Stomach smooth muscle (tissue), 2 donors: ENCODE data around the gene ANAPC4.
"Not testable (repeated sequence)": the region's sequence is repeated elsewhere in the genome, so short reads cannot be mapped to it uniquely, and the experiment has no call there.

ENCODE experiments used
- H3K27ac ChIP-seq: one replicate; pipeline ENCODE4 v1.7.0; 2013; ENCODE audit warnings: mild to moderate bottlenecking, low read length, inconsistent platforms
- H3K27me3 ChIP-seq, 2 donors: one replicate each; pipeline ENCODE4 v1.7.0; 2013; ENCODE audit warnings: low read length in 2 of 2; ENCODE audit not compliant: insufficient read depth in 2 of 2, control insufficient read depth in 1 of 2
- H3K36me3 ChIP-seq, 2 donors: one replicate each; pipeline ENCODE4 v1.7.0; 2013; ENCODE audit warnings: low read length in 2 of 2; ENCODE audit not compliant: control insufficient read depth in 2 of 2, insufficient read depth in 2 of 2
- H3K4me1 ChIP-seq: one replicate; pipeline ENCODE4 v1.7.0; 2013; ENCODE audit warnings: low read length; ENCODE audit not compliant: control insufficient read depth, insufficient read depth
- H3K4me3 ChIP-seq, 2 donors: one replicate each; pipeline ENCODE4 v1.7.0; 2013; ENCODE audit warnings: low read length in 2 of 2
- H3K9ac ChIP-seq, 2 donors: one replicate each; pipeline ENCODE4 v1.7.0; 2013; ENCODE audit warnings: low read length in 2 of 2, mild to moderate bottlenecking in 1 of 2
- H3K9me3 ChIP-seq, 2 donors: one replicate each; pipeline ENCODE4 v1.7.0; 2013; ENCODE audit warnings: low read length in 2 of 2; ENCODE audit not compliant: control insufficient read depth in 2 of 2
- donor health status: healthy.
- donor health status: Pancreatic carcinoma.

Gene ANAPC4, protein sequence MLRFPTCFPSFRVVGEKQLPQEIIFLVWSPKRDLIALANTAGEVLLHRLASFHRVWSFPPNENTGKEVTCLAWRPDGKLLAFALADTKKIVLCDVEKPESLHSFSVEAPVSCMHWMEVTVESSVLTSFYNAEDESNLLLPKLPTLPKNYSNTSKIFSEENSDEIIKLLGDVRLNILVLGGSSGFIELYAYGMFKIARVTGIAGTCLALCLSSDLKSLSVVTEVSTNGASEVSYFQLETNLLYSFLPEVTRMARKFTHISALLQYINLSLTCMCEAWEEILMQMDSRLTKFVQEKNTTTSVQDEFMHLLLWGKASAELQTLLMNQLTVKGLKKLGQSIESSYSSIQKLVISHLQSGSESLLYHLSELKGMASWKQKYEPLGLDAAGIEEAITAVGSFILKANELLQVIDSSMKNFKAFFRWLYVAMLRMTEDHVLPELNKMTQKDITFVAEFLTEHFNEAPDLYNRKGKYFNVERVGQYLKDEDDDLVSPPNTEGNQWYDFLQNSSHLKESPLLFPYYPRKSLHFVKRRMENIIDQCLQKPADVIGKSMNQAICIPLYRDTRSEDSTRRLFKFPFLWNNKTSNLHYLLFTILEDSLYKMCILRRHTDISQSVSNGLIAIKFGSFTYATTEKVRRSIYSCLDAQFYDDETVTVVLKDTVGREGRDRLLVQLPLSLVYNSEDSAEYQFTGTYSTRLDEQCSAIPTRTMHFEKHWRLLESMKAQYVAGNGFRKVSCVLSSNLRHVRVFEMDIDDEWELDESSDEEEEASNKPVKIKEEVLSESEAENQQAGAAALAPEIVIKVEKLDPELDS

DNA sequence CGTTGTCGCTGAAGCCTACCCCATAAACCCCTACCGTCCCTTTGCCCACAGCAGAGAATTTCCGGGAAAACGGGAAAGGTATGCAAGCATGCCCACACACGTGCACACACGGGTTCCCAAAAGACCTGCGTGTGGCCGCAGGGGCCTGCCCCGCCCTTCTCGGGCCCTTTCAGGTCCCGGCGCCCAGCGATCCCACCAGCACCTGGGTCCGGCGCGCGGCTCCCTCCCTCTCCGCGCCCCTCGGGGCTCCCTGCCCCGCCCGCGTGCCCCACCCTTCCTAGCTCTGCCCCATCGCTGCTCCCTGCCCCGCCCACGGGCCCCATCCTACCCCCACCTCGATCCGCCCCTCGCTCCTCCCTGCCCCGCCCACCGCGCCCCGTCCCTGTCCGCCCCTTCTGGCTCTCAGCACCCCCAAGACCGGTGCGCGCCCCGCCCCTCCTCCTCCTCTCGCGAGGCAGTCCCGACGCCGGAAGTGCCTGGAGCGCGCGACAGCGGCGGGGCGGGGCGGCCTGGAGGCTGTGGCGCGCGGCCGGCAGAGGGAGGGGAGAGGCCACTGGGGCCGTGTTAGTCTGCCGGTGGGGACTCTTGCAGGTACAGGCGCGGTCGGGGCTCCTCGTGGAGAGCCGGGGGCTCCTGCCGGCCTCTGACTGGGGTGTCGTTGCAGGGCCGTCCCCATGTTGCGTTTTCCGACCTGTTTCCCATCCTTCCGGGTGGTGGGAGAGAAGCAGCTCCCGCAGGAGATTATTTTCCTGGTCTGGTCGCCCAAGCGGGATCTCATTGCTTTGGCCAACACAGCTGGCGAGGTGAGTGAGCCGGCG, at the start of gene ANAPC4:
Gene ANAPC4 (plus strand): TSS at position 510 of the 818 bp plus-strand sequence. CDS start 165 bp downstream, at position 675.
- Histone ChIP-seq H3K4me1 (peaks cover 11% of the 10 kb centered on the region), H3K36me3 (peaks cover 3 to 10% of the 10 kb centered on the region in 2 donors), H3K9me3 (no peaks in the 10 kb centered on the region), H3K27me3 (no peaks in the 10 kb centered on the region), H3K27ac (peak within 1 kb of the TSS; percentile 55), H3K4me3 (peak within 1 kb of the TSS; percentile 82 to 91), H3K9ac (peak within 1 kb of the TSS; percentile 83 to 84)

DNA sequence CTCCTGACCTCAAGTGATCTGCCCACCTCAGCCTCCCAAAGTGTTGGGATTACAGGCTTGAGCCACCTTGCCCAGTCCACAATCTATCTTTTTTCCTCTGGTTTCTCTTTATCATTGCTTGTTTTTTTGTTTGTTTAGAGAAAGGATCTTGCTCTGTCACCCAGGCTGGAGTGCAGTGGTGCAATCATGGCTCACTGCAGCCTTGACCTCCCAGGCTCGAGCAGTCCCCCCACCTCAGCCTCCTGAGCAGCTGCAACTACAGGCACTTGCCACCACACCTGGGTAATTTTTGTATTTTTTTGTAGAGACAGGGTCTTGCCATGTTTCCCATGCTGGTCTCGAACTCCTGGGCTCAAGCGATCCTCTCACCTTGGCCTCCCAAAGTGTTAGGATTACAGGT, 48.6 kb upstream of the ANAPC4 start:
- not testable (repeated sequence) for H3K27ac ChIP-seq, H3K9ac ChIP-seq, H3K9me3 ChIP-seq, H3K36me3 ChIP-seq, H3K27me3 ChIP-seq, H3K4me1 ChIP-seq, H3K4me3 ChIP-seq

DNA sequence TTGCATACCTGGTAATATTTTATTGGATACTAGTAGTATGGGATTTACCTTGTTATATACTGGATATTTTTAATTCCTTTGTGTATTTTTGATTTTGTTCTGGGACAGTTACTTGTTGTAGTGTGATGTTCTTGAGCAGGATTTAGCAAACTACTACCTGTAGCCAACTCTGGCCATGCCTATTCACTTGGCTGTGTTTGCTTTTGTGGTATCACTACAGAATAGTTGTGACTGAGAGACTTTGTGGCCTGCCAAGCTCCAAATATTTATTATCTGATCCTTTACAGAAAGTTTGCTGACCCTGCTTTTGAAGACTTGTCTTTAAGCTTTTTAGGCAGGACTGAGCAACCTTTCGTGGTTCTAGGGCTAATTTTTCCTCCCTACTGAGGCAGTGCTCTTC, 46.7 kb upstream of the ANAPC4 start:
- Histone ChIP-seq H3K4me3 (no peak overlapping the region), H3K27ac (no peak overlapping the region)

DNA sequence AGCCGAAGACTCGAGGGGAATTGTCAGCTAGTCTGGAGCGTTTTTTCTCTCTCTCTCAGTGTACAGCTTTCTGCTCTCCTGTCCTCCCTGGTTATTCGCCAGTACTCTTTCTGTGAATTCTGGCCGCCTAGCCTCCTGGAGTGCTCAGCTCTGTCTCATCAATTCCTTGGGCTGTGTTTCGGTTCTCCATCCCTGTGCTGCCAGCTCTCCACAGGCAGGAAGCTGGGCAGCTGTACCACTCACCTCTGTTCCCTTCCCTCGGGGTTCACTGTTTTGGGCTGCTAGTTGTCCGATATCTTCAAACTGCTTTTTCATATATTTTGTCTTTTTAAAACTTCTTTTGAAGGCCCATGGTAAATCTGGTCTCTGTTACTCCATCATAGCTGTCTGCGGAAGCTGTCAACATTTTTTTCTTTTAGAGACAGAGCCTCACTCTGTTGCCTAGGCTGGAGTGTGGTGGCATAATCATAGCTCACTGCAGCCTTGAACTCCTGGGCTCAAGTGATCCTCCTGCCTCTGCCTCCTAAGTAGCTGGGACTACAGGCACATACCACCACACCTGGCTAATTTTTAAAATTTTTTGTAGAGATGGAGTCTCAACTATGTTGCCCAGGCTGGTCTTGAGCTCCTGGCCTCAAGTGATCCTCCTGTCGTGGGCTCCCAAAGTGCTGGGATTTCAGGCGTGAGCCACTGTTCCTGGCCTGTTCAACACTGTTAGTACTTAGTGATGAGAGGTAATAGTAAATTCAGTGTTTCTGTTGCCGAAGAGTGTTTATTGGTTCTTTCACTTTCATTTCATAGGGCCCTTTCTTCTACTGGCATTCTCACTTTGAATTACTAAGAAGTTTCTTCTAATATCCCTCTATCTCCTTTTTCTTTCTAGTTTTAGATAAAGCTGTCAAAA, 45.9 kb upstream of the ANAPC4 start:
- Histone ChIP-seq H3K27me3 (no peaks in the 10 kb centered on the region), H3K9ac (peak overlapping the region in 1 of 2 donors; percentile 29), H3K36me3 (no peaks in the 10 kb centered on the region), H3K4me3 (peak overlapping the region in 1 of 2 donors; percentile 29), H3K4me1 (peaks cover 10% of the 10 kb centered on the region), H3K27ac (no peak overlapping the region), H3K9me3 (no peaks in the 10 kb centered on the region)

More for the DNA sequence above, 46.7 kb upstream of the ANAPC4 start:
- peak overlapping the region in 1 of 2 donors; percentile 13 for H3K9ac ChIP-seq
- H3K4me1 ChIP-seq, result peaks cover 10% of the 10 kb centered on the region
- no peaks in the 10 kb centered on the region for H3K9me3 ChIP-seq
- H3K27me3 ChIP-seq, result no peaks in the 10 kb centered on the region
- no peaks in the 10 kb centered on the region for H3K36me3 ChIP-seq

DNA sequence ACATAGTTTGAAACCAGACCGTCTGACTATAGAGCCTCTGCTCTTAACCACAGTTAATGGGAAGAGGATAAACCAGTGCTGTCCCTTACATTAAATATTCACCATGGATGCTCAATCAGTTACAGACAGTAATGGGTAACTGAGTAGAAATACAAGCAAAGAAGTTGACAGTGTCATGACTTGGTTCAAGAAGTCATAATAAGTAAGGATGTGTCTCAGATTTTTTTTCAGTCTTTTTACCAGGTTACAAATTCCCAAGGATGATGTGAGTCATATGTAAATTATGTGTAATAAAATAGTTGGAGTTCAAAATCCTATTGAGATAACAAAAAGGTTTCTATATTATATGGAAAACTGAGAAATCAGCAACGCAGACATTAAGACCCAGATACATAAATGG, 33.4 kb upstream of the ANAPC4 start:
- Histone ChIP-seq H3K4me3 (no peak overlapping the region), H3K4me1 (no peaks in the 10 kb centered on the region), H3K9me3 (no peaks in the 10 kb centered on the region), H3K27me3 (no peaks in the 10 kb centered on the region), H3K9ac (no peak overlapping the region), H3K36me3 (no peaks in the 10 kb centered on the region), H3K27ac (no peak overlapping the region)

DNA sequence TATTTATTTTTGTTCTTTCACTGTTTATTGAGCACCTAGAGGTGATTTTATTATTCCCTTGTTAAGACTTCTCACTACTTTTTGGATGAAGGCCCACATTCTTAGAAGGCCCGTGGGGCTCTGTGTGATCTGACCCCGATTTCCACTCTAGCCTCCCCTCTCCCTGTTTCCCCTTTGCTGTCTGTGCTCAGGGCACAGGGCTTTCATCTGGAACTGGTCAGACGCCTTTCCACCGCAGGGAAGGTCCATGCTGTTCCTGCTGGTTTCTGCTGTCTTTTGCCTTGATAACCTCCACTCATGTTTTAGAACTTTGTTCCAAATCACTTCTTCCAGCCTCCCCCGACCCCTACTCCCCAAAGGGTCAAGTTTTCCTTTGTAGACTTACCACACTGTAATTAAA, 31.3 kb upstream of the ANAPC4 start:
- Histone ChIP-seq H3K36me3 (no peaks in the 10 kb centered on the region), H3K9ac (no peak overlapping the region), H3K9me3 (no peaks in the 10 kb centered on the region), H3K27me3 (no peaks in the 10 kb centered on the region), H3K4me1 (no peaks in the 10 kb centered on the region), H3K27ac (no peak overlapping the region), H3K4me3 (no peak overlapping the region)

DNA sequence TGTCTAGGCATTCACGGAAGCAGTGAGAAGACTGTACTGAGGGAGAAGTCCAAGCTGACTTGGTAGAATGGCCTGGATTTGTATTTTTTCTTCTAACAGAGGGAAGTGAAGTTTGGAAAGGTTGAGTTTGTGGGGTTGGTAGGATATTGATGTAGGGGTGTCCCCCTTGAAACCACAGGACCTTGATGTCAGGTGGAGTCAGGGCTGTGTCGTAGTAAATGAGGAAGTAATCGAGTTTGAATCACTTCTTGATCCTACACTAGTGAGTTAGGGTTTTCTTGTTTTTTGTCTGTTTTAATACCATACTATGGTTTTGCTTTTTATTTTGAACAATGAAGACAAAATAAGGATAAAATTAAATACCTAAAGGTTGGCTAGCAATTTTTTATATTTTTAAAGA, 30.1 kb upstream of the ANAPC4 start:
- Histone ChIP-seq H3K9ac (no peak overlapping the region), H3K36me3 (no peaks in the 10 kb centered on the region), H3K9me3 (no peaks in the 10 kb centered on the region), H3K27me3 (no peaks in the 10 kb centered on the region), H3K4me1 (no peaks in the 10 kb centered on the region), H3K27ac (no peak overlapping the region), H3K4me3 (no peak overlapping the region)

DNA sequence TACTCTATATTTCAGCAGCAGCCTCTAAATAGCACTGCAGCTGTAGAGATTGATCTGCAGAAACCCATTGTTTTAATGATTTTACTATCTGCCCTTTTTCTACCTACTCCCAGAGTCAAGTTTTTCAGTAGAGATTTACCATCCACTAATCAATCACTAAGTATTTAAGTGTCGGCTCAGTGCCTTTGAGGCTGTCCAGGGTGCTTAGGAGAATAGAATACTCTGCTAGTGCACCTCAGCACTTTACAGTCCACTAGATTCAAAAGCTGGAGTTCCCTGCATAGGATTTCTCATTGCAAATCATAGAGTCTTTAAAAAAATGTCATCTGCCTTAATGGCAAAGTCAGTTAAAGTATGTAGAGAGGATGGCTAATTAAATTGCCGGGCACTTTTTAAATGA, 29.6 kb upstream of the ANAPC4 start:
- Histone ChIP-seq H3K36me3 (peaks cover 0 to 2% of the 10 kb centered on the region in 2 donors), H3K27ac (no peak overlapping the region), H3K27me3 (no peaks in the 10 kb centered on the region)

DNA sequence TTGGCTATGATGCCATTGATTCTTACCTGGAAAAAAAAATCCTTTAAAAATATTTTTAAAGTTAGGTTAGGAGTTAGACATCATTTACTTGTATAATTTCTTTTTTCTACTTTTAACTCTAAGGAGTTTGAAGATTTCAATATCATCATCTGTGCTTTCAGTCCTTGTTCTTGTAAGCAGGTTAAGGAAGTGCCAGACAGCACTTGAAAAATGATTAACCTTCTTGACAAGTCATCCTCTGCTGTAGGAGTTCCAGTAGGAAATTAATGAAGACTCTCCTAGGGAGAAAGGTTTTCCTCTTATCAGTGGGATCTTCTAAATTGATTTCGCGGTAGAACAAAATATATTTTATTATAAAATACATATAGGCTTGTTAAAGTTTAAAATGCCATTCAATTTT, 29.1 kb upstream of the ANAPC4 start:
- Histone ChIP-seq H3K36me3 (peaks cover 0 to 2% of the 10 kb centered on the region in 2 donors), H3K4me3 (no peak overlapping the region), H3K27ac (no peak overlapping the region), H3K4me1 (no peaks in the 10 kb centered on the region), H3K27me3 (no peaks in the 10 kb centered on the region), H3K9ac (no peak overlapping the region), H3K9me3 (no peaks in the 10 kb centered on the region)

More for the DNA sequence above, 29.6 kb upstream of the ANAPC4 start:
- Histone ChIP-seq H3K9ac (no peak overlapping the region), H3K4me3 (no peak overlapping the region), H3K9me3 (no peaks in the 10 kb centered on the region), H3K4me1 (no peaks in the 10 kb centered on the region)

DNA sequence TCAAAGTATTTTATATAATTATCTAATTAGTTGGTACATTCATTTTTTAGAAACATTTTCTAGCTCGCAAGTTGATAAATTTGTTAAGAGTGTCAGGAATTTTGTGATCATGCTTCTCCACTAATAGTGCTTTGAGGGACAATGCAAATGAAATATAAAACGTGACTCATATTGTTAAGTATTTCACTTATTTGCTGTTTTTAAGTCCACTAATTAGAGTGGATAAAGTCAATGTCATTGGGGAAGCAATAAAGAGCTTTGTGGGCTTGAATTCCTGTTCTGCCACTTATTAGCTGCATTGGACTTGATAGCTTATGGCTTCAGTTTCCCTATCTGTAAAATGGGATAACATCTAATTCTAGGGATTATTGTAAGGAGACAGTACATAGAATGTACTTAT, 26.5 kb upstream of the ANAPC4 start:
- Histone ChIP-seq H3K4me3 (no peak overlapping the region), H3K9ac (no peak overlapping the region), H3K27me3 (no peaks in the 10 kb centered on the region), H3K36me3 (peaks cover 0 to 2% of the 10 kb centered on the region in 2 donors), H3K9me3 (no peaks in the 10 kb centered on the region), H3K4me1 (no peaks in the 10 kb centered on the region), H3K27ac (no peak overlapping the region)
